Stimulated activated CD4-positive, alpha-beta T cell treated with anti-CD3 and anti-CD28 coated beads, TNF-alpha, amount 100 ng/mL, for 1 hour (primary cell): ENCODE data around the gene POU4F1.

Experiments
- DNase-seq, 3 donors: peaks; one replicate each; pipeline ENCODE4 v3.0.0-alpha.2; 2020; ENCODE audit warnings: low read depth in 3 of 3, low spot score in 1 of 3

The POU4F1 gene

GRCh38 chr13:78607409-78608251 lies 4.3 kb upstream of the POU4F1 start:
- no peak for DNase-seq

GRCh38 chr13:78606471-78607408 lies 3.4 kb upstream of the POU4F1 start:
- DNase-seq, result no peak

GRCh38 chr13:78604782-78605611 lies 1.6 kb upstream of the POU4F1 start:
- DNase-seq, result no peak

GRCh38 chr13:78602561-78603239 lies 652 bp downstream of the POU4F1 start:
- DNase-seq, result no peak

GRCh38 chr13:78601874-78602560 lies 1.3 kb downstream of the POU4F1 start:
- no peak for DNase-seq

- DNase-seq, result no peak
Measured at GRCh38 chr13:78601124-78601873, 2.1 kb downstream of the POU4F1 start.

- no peak for DNase-seq
Measured at GRCh38 chr13:78600280-78600883, 3.0 kb downstream of the POU4F1 start.

GRCh38 chr13:78599645-78600279 lies 3.6 kb downstream of the POU4F1 start:
- DNase-seq, result no peak

- no peak for DNase-seq
Measured at GRCh38 chr13:78598966-78599644, 4.2 kb downstream of the POU4F1 start.

- no peak for DNase-seq
Measured at GRCh38 chr13:78598116-78598781, 5.1 kb downstream of the POU4F1 start.

- DNase-seq, result no peak
Measured at GRCh38 chr13:78597602-78597932, 5.8 kb downstream of the POU4F1 start.

GRCh38 chr13:78596736-78597601 lies 6.4 kb downstream of the POU4F1 start:
- no peak for DNase-seq

GRCh38 chr13:78596399-78596735 lies 7.0 kb downstream of the POU4F1 start:
- no peak for DNase-seq

- no peak for DNase-seq
Measured at GRCh38 chr13:78595495-78596398, 7.6 kb downstream of the POU4F1 start.

- no peak for DNase-seq
Measured at GRCh38 chr13:78594456-78594975, 8.8 kb downstream of the POU4F1 start.
